T-helper 2 cell treated with Interferon-gamma antibody and Interleukin-4, amounts not matched to agents 100 ng/mL and 5 ng/mL, for 36 hours (primary cell): ENCODE data around the gene SLC2A5. TPM values are rescaled to one million over a fixed set of nuclear protein-coding genes. Genes with fewer than 3 reads are reported as not detected.
"Not testable (repeated sequence)": the region's sequence is repeated elsewhere in the genome, so short reads cannot be mapped to it uniquely, and the experiment has no call there.

Experiments
- intact Hi-C: fragments of 100-400 bp; cut with micrococcal nuclease; formaldehyde crosslinking; loops from one replicate; pipeline ENCODE4 v1.15.1; 2023
- total RNA-seq: library from RNA; stranded (reverse); gene quantifications from 2 replicates; pipeline ENCODE4 v1.2.3, GENCODE V29; 2022

Gene SLC2A5
- total RNA-seq, 1 donor from 2014 or later, result 0.05 TPM

- intact Hi-C loops, result no loop called here
Measured at GRCh38 chr1:9038881-9039760, 30.3 kb downstream of the SLC2A5 start.

- intact Hi-C loops, result no loop called here
Measured at GRCh38 chr1:9038338-9038650, 31.1 kb downstream of the SLC2A5 start.

GRCh38 chr1:9037476-9038337 is 31.7 kb downstream of the SLC2A5 start:
- intact Hi-C loops, result no loop called here

GRCh38 chr1:9035226-9035625 is 34.2 kb downstream of the SLC2A5 start:
- intact Hi-C loops, result no loop called here

DNA sequence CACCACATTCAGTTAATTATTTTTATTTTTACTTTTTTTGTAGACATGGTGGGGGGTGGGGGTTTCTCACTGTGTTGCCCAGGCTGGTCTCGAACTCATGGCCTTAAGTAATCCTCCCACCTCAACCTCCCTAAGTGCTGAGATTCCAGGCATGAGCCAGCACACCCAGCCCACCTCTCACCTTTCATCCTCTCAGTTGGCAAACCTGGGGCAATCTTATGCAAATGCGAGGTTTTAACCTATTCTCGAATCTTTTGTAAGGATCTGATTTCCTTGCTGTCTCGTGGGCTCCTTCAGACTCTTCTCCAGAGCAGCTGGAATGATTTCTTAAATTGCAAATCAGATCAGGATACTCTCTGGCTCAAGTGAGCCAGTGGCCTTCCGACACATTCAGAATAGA is 36.1 kb downstream of the SLC2A5 start:
- intact Hi-C loops, result no loop called here

DNA sequence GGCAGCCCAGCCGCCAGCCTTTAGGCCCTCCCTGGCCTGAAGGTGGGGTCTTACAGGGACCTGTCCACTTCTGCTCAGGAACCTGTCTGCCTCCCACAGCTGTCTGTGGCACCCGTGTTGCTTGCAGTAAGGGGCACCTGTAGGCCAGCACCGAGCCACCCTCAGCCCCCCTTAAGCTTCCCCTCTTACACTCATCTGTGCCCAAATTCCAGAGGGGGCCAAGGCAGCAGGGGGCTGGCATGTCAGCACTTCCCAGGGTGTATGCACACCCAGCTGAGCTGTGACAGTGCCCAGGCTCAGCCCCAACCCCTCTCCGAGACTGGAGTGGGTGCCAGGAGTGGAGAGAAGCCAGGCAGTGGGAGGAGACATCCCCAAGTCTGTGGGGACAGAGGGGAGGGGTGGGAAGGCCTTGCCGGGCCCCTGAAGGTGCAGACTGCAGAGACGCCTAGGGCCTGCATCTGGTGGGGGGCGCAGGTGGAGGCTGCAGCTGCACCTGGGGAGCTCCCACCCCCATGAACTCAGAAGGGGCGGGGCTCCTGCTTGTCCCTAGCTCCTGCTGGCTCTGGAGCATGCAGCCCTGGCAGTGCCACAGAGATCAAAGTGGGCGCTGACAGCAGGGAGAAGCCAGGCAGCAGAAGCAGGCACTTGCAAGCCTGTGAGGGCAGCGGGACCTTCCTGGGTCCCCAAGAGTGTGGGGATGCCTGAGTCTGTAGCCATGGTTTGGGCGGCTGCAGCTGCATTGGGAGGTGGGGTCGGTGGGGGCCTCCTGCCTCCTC is 37.8 kb downstream of the SLC2A5 start:
- intact Hi-C loops, result no loop called here

- intact Hi-C loops, result not testable (repeated sequence)
Measured at GRCh38 chr1:9031077-9031476, 38.4 kb downstream of the SLC2A5 start.

GRCh38 chr1:9028921-9029705 is 40.3 kb downstream of the SLC2A5 start:
- intact Hi-C loops, result no loop called here

DNA sequence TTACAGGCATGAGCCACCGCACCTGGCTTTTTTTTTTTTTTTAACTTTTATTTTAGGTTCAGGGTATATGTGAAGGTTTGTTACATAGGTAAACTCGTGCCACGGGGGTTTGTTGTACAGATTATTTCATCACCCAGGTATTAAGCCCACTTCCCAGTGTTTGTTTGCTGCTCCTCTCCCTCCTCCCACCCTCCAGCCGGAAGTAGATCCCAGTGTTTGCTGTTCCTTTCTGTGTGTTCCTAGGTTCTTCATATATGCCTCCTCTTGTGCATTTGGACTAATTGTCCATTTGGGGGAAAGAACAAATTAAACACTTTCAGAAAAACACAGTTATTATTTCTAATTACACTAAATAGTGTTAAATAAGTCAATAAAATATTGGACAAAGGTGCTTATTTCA is 42.1 kb downstream of the SLC2A5 start:
- intact Hi-C loops, result no loop called here

DNA sequence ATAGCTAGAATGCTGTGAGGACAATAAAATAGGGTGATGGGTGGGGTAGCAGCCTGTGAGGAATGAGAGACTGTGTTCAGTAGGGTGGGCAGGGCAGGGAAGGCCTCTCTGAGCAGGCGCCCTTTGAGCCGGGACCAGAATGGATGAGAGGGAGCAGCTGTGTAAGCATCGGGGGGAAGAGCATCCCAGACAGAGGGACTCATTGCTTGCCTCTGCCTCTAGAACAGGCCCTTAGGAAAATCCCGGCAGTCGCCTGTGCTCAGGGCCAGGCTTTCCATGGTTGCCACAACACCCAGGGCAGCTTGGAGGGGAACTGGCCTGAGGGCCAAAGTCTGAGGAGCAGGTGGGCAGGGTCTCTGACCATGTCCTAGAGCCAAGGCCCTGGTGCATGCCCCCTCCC is 44.0 kb downstream of the SLC2A5 start:
- intact Hi-C loops, result no loop called here

DNA sequence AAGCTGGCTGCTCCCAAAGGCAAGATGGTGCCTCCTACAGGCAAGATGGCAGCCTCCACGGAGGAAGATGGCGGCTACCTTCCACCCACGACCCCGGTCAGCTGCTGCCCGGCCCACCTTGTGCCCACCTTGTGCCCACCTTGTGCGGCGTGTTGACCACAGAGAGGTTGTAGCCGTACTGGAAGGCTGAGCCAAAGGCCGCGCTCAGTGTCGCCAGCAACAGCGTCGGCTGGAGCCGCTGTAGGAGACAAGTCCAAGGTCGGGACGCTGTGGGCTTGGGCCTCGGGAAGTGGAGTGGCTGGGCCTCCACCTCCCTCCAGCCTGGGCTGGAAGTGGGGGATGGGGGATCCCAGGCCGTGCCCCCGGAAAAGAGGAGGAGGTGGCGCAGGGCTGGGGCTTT is 44.6 kb downstream of the SLC2A5 start:
- intact Hi-C loops, result no loop called here

DNA sequence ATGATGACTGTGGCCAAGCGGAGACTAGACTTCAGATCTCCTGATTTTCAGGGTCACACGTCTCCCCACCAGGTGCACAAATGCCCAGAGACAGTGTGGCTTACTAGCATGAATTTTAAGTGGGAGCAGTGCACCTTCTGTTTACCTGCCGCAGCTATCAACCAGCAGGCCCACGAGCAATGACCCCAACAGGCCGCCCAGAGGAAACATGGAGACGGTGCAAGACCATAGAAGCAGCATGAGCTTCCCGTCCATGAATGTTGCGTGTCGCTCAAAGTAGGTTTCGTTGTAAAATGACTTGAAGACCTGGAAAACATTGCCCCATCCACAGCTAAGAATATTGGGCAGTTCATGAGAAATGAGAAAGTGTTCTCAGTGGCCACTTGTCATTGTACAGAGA is 46.7 kb downstream of the SLC2A5 start:
- intact Hi-C loops, result no loop called here

GRCh38 chr1:9022026-9022738 is 47.3 kb downstream of the SLC2A5 start:
- intact Hi-C loops, result not testable (repeated sequence)

DNA sequence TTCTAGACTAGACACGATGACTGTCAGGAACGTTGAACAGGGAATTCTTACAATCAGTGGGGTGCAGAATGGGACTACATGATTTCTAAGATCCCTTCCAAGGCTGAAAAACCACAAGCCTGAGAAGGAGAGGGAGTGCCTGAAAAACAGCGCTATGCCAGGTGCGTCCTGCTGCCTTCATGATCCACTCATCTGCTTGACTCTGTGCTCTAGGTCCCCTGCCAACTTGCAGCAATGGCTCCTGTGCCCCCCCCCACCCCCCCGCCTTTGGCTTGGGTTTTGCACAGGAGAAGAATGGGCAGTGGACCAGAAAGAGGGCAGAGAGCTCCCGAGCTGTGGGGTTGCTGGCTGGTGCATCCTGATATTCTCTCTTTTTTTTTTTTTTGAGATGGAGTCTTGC is 49.1 kb downstream of the SLC2A5 start:
- intact Hi-C loops, result no loop called here

GRCh38 chr1:9019896-9020295 is 49.5 kb downstream of the SLC2A5 start:
- intact Hi-C loops, result no loop called here

GRCh38 chr1:9018333-9018732 is 51.1 kb downstream of the SLC2A5 start:
- intact Hi-C loops, result no loop called here

- intact Hi-C loops, result no loop called here
Measured at GRCh38 chr1:9016455-9016854, 53.0 kb downstream of the SLC2A5 start.

DNA sequence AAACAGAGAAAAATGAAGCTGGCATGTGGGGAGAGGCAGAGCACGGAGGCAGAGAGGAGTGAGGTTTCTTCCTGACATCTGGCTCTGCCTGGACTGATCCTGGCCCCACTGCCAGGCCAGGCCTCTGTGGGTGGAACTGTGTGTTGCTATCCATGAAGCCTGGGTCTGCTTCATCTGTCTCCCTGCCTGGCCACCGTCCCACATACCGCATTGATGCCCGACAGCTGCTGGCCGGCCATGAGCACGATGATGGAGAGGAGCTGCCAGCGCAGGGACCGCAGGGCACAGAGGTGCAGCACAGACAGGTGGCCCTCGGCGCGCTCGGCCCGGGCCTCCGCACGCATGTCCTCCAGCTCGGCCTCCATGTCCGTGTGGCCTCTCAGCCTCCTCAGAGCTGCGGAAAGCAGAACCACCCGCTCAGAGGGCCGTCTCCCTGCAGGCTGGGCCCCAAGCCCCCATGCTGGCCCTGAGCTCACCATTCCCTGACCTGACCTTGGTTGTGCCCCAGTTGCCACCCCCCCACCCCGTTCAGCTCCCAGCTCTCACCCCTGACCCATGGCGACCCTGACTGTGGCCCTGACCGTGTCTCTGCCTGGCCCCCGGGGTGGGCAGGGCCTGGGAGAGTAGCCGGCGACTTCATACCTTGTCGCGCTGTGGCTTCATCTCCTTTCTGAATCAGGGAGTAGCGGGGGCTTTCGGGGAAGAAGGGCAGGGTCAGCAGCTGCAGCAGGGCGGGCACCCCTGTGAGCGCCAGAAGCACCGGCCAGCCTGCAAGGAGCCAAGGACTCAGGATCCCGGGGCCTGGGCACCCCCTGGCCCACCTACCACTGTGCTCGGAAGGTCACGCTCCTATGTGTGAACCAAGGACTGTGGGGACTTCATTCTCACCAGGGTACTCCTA is 54.7 kb downstream of the SLC2A5 start:
- intact Hi-C loops, result no loop called here

DNA sequence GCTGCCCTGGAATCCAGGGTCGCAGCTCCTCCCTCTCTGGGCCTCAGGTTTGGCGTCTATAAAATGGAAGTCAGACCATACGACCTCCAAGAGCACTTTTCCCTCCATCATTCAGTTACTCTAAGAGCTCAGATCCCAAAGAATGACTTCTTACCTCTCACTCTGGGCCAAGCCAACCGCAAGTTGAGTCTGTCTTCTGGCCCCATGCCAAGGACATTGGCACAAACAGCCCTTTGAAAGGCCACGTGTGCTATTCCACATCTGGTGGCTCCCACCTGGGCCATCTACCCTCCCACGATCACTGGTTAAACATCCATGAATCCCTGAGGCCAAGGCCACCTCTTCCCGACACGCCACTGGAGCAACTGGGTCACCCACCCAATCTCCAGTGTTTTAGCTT is 55.6 kb downstream of the SLC2A5 start:
- intact Hi-C loops, result no loop called here
